ENCODE results near the gene SSC5D.
A peak's percentile ranks its signal among the peaks of the same experiment; 100 is the strongest.

SSC5D gene

GRCh38 chr19:55473225-55474012, 14.8 kb upstream of the SSC5D start:
- DNase-seq (ENCODE audit: low spot score): no peak

GRCh38 chr19:55474269-55475265, 13.7 kb upstream of the SSC5D start:
- DNase-seq (ENCODE audit: low spot score): no peak

GRCh38 chr19:55476100-55476775, 12.0 kb upstream of the SSC5D start, which contains the start of gene ZNF628:
Gene ZNF628, plus strand, starts transcription at chr19:55476617. Its CDS starts 3,294 bp downstream, at chr19:55479911.
- peak; percentile 98 for DNase-seq (ENCODE audit: low spot score)

- DNase-seq (ENCODE audit: low spot score): no peak
Observed at GRCh38 chr19:55477905-55478304, 10.3 kb upstream of the SSC5D start.

GRCh38 chr19:55478364-55478763, 9.9 kb upstream of the SSC5D start:
- no peak for DNase-seq (ENCODE audit: low spot score)

GRCh38 chr19:55479045-55479444, 9.2 kb upstream of the SSC5D start:
- DNase-seq (ENCODE audit: low spot score): no peak

GRCh38 chr19:55479451-55480230, 8.6 kb upstream of the SSC5D start:
- no peak for DNase-seq (ENCODE audit: low spot score)

GRCh38 chr19:55481148-55481793, 7.0 kb upstream of the SSC5D start:
- DNase-seq (ENCODE audit: low spot score): no peak

GRCh38 chr19:55481794-55482155, 6.5 kb upstream of the SSC5D start:
- DNase-seq (ENCODE audit: low spot score): no peak

GRCh38 chr19:55482156-55482961, 5.9 kb upstream of the SSC5D start:
- DNase-seq (ENCODE audit: low spot score): no peak

GRCh38 chr19:55482967-55483705, 5.1 kb upstream of the SSC5D start:
- DNase-seq (ENCODE audit: low spot score): no peak

- no peak for DNase-seq (ENCODE audit: low spot score)
Observed at GRCh38 chr19:55483706-55484592, 4.3 kb upstream of the SSC5D start.

- peak; percentile 57 for DNase-seq (ENCODE audit: low spot score)
Observed at GRCh38 chr19:55484593-55485438, 3.4 kb upstream of the SSC5D start, which contains the start of gene NAT14. Gene NAT14, plus strand, starts transcription at chr19:55485188. Its CDS starts 521 bp downstream, at chr19:55485709.

- no peak for DNase-seq (ENCODE audit: low spot score)
Observed at GRCh38 chr19:55485439-55486011, 2.7 kb upstream of the SSC5D start.

GRCh38 chr19:55486043-55486970, 1.9 kb upstream of the SSC5D start:
- DNase-seq (ENCODE audit: low spot score): peak; percentile 50

All from cerebellar cortex (tissue), 1 donor.